Calu3 (cell line): ENCODE results near the gene FGGY. TPM values are rescaled to one million over a fixed set of nuclear protein-coding genes. Genes with fewer than 3 reads are reported as not detected.

Experiments used
- BruUV-seq: library from RNA; stranded (reverse); fragments of 400-500 nt; replicated peaks from 2 replicates; lab custom pipeline; 2021; lab: Mats Ljungman, UMichigan
- CTCF ChIA-PET: fragments of 300-600 bp; sonication (Branson Sonifier 250); formaldehyde crosslinking; loops from one replicate; lab custom pipeline; 2022; ENCODE audit warnings: antibody characterized with exemption; lab: Charles Lee
- DNase-seq: peaks from one replicate; pipeline ENCODE4 v3.0.0; 2022
- H3K27ac Mint-ChIP-seq: one replicate; pipeline ENCODE4 v1.8.0; 2022; ENCODE audit warnings: mixed read lengths; ENCODE audit not compliant: unreplicated experiment
- H3K27me3 Mint-ChIP-seq: one replicate; pipeline ENCODE4 v1.8.0; 2022; ENCODE audit warnings: mixed read lengths; ENCODE audit not compliant: unreplicated experiment
- H3K36me3 Mint-ChIP-seq: one replicate; pipeline ENCODE4 v1.8.0; 2022; ENCODE audit warnings: mild to moderate bottlenecking, moderate library complexity, mixed read lengths; ENCODE audit not compliant: insufficient read depth, unreplicated experiment
- H3K4me1 Mint-ChIP-seq: one replicate; pipeline ENCODE4 v1.8.0; 2022; ENCODE audit warnings: mild to moderate bottlenecking, low read depth, mixed read lengths; ENCODE audit not compliant: unreplicated experiment
- H3K4me3 Mint-ChIP-seq: one replicate; pipeline ENCODE4 v1.8.0; 2022; ENCODE audit warnings: mild to moderate bottlenecking, low read depth, moderate library complexity, mixed read lengths; ENCODE audit not compliant: unreplicated experiment
- H3K9me3 Mint-ChIP-seq: one replicate; pipeline ENCODE4 v1.8.0; 2022; ENCODE audit warnings: low read depth, mixed read lengths; ENCODE audit not compliant: unreplicated experiment
- CTCF ChIP-seq: fragments of 200-600 bp; IDR thresholded peaks from one replicate; pipeline ENCODE4 v1.8.0; 2022; ENCODE audit warnings: antibody characterized with exemption; ENCODE audit not compliant: unreplicated experiment
- intact Hi-C: fragments of 100-400 bp; cut with micrococcal nuclease; formaldehyde crosslinking; loops from one replicate; pipeline ENCODE4 v1.10.0; 2022; ENCODE audit not compliant: unreplicated experiment
- total RNA-seq: library from RNA; stranded (reverse); gene quantifications from 2 replicates; pipeline ENCODE4 v1.2.3, GENCODE V29; 2022

The FGGY gene
- total RNA-seq, 1 experiment from 2014 or later, result 11.1 TPM

GRCh38 chr1:59271561-59272260 is 25.2 kb upstream of the FGGY start:
- Mint-ChIP-seq H3K27me3 (no peaks in the 10 kb centered on the region), H3K4me3 (no peak overlapping the region), H3K4me1 (no peaks in the 10 kb centered on the region), H3K36me3 (no peaks in the 10 kb centered on the region), H3K27ac (no peak overlapping the region), H3K9me3 (no peaks in the 10 kb centered on the region)
- no peak for DNase-seq
- no peak for TF ChIP-seq CTCF
- CTCF ChIA-PET, result interaction anchor here (0.5 kb wide), 1 partner anchor 22 kb away, joined by 5 read pairs; no protein-coding TSS in a partner anchor
- no TSS peak for BruUV-seq
- intact Hi-C loops, result no loop called here

- Mint-ChIP-seq H3K27me3 (no peaks in the 10 kb centered on the region), H3K4me3 (no peak overlapping the region), H3K36me3 (no peaks in the 10 kb centered on the region), H3K4me1 (no peaks in the 10 kb centered on the region), H3K9me3 (no peaks in the 10 kb centered on the region), H3K27ac (no peak overlapping the region)
- intact Hi-C loops, result no loop called here
- no peak for DNase-seq
- no TSS peak for BruUV-seq
- CTCF ChIA-PET, result no interaction called here
- TF ChIP-seq CTCF, result no peak
Observed at GRCh38 chr1:59272507-59272906, 24.4 kb upstream of the FGGY start.

GRCh38 chr1:59276439-59276851 is 20.4 kb upstream of the FGGY start:
- no peak for TF ChIP-seq CTCF
- BruUV-seq, result no TSS peak
- intact Hi-C loops, result no loop called here
- H3K36me3 Mint-ChIP-seq, result no peaks in the 10 kb centered on the region
- peaks cover 9% of the 10 kb centered on the region for H3K4me1 Mint-ChIP-seq
- no peak overlapping the region for H3K27ac Mint-ChIP-seq
- CTCF ChIA-PET, result no interaction called here
- H3K4me3 Mint-ChIP-seq, result no peak overlapping the region
- H3K27me3 Mint-ChIP-seq, result no peaks in the 10 kb centered on the region
- no peak for DNase-seq
- H3K9me3 Mint-ChIP-seq, result no peaks in the 10 kb centered on the region

GRCh38 chr1:59278780-59279354 is 18.0 kb upstream of the FGGY start:
- no peak overlapping the region for H3K4me3 Mint-ChIP-seq
- CTCF ChIA-PET, result interaction anchor here (0.7 kb wide), 1 partner anchor 368 kb away, joined by 4 read pairs; no protein-coding TSS in a partner anchor
- H3K27me3 Mint-ChIP-seq, result no peaks in the 10 kb centered on the region
- peaks cover 9% of the 10 kb centered on the region for H3K4me1 Mint-ChIP-seq
- no peaks in the 10 kb centered on the region for H3K36me3 Mint-ChIP-seq
- no TSS peak for BruUV-seq
- no peak for TF ChIP-seq CTCF
- intact Hi-C loops, result no loop called here
- DNase-seq, result no peak
- H3K9me3 Mint-ChIP-seq, result no peaks in the 10 kb centered on the region
- no peak overlapping the region for H3K27ac Mint-ChIP-seq
